BJ (cell line): ENCODE measurements around the gene SORBS1. TPM values are rescaled to one million over a fixed set of nuclear protein-coding genes. Genes with fewer than 3 reads are reported as not detected.
A peak's percentile ranks its signal among the peaks of the same experiment; 100 is the strongest.

Experiments
- CTCF ChIA-PET: fragments of 350-600 bp; formaldehyde crosslinking; extraction: SDS; loops from one replicate; lab custom pipeline; 2021; ENCODE audit warnings: antibody characterized with exemption, inconsistent platforms; lab: Yijun Ruan, JAX
- POLR2A ChIA-PET: fragments of 300-600 bp; sonication (Branson Sonifier 250); formaldehyde crosslinking; extraction: SDS; loops from one replicate; lab custom pipeline; 2021; ENCODE audit warnings: antibody characterized with exemption; lab: Charles Lee
- DNase-seq: peaks from one replicate; pipeline ENCODE4 v3.0.0-alpha.2; 2011; ENCODE audit warnings: low read depth
- H3K27me3 ChIP-seq: 2 replicates; pipeline ENCODE4 v1.6.0; 2011; ENCODE audit warnings: low read length; ENCODE audit not compliant: control insufficient read depth, insufficient read depth
- H3K36me3 ChIP-seq: 2 replicates; pipeline ENCODE4 v1.5.1; 2011; ENCODE audit warnings: low read length; ENCODE audit not compliant: control insufficient read depth, insufficient read depth
- H3K4me3 ChIP-seq: 2 replicates; pipeline ENCODE4 v1.5.1; 2011; ENCODE audit warnings: low read depth, mild to moderate bottlenecking, control low read depth, low read length
- polyA plus RNA-seq: library from polyadenylated mRNA; depleted of rRNA; stranded (reverse); fragments of >200 nt; gene quantifications from 2 replicates; pipeline ENCODE4 v1.2.3, GENCODE V29; 2011
- TF ChIP-seq, protein P1 (sequence below): IDR thresholded peaks from 2 replicates; pipeline ENCODE4 v1.5.1; 2011; ENCODE audit warnings: low read depth, mild to moderate bottlenecking, control low read depth, inconsistent platforms, low read length, moderate library complexity; ENCODE audit not compliant: insufficient read depth

Gene SORBS1
- polyA plus RNA-seq, 1 experiment: 1.8 TPM

DNA sequence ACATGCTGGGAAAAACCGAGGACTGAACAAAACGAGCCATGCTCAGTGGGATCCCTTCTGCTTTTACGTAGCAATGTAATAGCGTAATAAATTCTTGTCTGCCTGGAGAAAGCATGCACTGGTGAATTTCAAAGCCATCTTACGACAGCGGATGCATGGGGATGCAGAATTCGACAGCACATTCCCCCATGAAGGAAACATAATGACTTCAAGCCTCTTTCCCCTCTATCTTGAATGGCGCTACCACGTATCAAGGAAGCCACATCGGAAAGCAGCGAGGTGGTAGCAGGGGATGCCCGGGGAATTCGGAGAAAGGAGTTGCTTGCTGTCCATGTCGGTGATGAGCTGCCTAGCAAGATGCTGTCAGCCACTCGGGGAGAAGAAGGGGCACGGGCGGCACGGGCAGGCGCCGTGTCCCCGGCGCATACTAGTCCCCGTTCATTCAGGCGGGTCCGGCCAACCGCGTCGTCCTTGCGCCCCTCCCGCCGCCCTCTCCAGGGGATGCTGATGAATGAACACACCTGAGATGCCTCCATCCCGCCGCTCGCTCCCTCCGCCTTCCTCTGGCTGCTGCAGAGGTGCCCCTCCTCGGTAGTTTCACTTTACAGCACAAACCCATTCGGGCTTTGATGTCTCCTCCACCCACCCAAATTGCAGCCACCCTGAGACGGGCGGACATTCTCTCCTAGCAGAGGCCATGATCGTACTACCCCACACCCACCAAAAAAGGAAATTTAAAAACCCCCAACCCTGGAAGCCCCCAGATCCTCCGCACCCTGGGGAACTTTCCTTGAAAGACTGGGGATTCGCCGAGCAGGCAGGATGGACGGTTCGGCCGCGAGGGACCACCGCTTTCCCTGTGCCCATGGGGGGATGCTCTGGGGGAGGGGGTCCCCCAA, 644 bp downstream of the SORBS1 start:
- no peaks in the 10 kb centered on the region for H3K36me3 ChIP-seq
- DNase-seq: no peak
- H3K4me3 ChIP-seq: peak overlapping the region; percentile 70
- TF ChIP-seq, protein P1, sequence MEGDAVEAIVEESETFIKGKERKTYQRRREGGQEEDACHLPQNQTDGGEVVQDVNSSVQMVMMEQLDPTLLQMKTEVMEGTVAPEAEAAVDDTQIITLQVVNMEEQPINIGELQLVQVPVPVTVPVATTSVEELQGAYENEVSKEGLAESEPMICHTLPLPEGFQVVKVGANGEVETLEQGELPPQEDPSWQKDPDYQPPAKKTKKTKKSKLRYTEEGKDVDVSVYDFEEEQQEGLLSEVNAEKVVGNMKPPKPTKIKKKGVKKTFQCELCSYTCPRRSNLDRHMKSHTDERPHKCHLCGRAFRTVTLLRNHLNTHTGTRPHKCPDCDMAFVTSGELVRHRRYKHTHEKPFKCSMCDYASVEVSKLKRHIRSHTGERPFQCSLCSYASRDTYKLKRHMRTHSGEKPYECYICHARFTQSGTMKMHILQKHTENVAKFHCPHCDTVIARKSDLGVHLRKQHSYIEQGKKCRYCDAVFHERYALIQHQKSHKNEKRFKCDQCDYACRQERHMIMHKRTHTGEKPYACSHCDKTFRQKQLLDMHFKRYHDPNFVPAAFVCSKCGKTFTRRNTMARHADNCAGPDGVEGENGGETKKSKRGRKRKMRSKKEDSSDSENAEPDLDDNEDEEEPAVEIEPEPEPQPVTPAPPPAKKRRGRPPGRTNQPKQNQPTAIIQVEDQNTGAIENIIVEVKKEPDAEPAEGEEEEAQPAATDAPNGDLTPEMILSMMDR: no peak
- CTCF ChIA-PET: interaction anchor here (1.1 to 1.3 kb wide), 2 partner anchors 115 to 130 kb away, joined by 4 read pairs; no protein-coding TSS in a partner anchor
- POLR2A ChIA-PET: no interaction called here
- peaks cover 4% of the 10 kb centered on the region for H3K27me3 ChIP-seq

DNA sequence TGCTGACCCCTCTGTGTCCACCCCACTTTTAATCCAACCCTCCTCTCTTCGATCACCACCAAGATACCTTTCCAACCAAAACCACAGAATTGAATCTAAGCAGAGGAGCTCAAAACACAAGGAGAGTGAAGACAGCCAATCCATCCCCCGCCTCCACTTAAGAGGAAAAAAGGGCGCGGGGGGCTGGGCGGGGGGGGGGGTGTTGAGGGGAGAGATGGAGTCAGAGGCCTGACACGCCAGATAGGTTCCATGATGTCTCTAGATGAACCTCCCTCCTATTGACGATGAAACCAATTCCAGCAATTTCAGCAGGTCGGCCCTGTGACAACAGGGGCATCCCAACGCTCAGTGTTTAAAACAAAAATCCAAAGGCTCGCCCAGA, 1.3 kb downstream of the SORBS1 start:
- ChIA-PET POLR2A (no interaction called here), CTCF (interaction anchor here (1.1 kb wide), 1 partner anchor 114 kb away, joined by 4 read pairs; no protein-coding TSS in a partner anchor)
- H3K36me3 ChIP-seq: no peaks in the 10 kb centered on the region
- H3K4me3 ChIP-seq: no peak overlapping the region
- DNase-seq: no peak
- TF ChIP-seq, protein P1: no peak
- H3K27me3 ChIP-seq: peaks cover 4% of the 10 kb centered on the region

DNA sequence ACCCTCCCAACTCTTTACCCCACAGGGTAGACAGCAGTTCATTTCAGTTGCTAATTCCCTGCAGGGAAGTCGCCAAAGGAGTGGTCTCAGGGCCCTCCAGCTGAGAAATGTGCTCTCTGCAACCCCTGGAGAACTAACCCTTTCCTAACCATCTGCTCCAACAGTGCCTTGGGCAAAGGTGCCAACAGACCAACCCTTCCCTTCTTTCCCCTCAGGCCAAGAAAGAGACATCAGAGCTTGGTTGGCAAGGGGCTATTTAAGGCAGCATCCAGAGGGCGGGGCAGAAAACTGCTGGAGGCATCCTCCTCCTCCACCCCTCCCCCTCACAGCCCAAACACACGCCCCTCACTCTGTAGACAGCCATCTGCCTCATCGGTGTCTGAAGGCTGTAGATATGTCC, 1.7 kb downstream of the SORBS1 start:
- POLR2A ChIA-PET: no interaction called here
- DNase-seq: no peak
- Histone ChIP-seq H3K36me3 (no peaks in the 10 kb centered on the region), H3K4me3 (no peak overlapping the region), H3K27me3 (peaks cover 4% of the 10 kb centered on the region)
- CTCF ChIA-PET: interaction anchor here (1.1 kb wide), 1 partner anchor 114 kb away, joined by 4 read pairs; no protein-coding TSS in a partner anchor
- TF ChIP-seq, protein P1: no peak

DNA sequence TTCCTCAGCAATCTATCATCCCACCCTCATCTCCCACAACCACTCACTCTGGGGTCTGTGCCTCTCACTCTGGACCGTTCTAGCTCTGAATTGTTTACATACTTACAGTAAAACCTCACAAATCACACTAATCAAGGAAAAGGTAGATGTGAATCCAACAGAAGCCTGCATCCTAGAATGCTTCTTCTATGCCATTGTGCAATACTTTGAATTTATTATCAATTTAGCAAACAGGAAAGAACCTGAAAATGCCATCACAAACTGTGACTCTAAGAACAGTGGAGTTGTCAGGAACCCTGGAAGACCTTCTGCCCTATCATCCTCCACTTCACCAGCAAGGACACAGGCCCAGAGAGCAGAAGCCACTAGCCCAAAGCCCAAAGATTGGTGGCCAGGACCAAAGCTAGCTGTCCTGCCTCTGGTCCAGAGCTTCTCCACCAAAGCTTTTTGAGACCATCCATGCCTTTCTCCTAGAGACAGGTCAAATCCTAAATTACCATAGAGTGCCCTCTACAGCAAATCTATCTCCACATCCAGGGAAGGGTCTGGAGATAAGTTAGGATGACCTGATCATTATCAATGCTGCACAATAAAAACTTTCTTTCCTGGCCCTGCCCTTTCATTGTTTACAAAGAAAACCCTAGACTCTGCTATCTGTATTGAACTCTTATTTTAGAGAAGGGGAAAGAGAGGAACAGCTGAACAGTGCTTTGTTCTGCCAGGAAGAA, 2.4 kb downstream of the SORBS1 start:
- ChIA-PET POLR2A (no interaction called here), CTCF (no interaction called here)
- H3K4me3 ChIP-seq: no peak overlapping the region
- peaks cover 4% of the 10 kb centered on the region for H3K27me3 ChIP-seq
- H3K36me3 ChIP-seq: no peaks in the 10 kb centered on the region
- TF ChIP-seq, protein P1: no peak
- DNase-seq: no peak
